Measurements from ENCODE around the gene BCL11B.

GRCh38 chr14:99272899-99273765 is 1.1 kb upstream of the BCL11B start:
- TF ChIP-seq WRNIP1 (IDR thresholded peaks at IDR 0.05; ENCODE audit: borderline replicate concordance, low read depth, low read length) (no peak), RAD51 (IDR thresholded peaks at IDR 0.05) (no peak)
